HepG2 (cell line): ENCODE results near the gene CCDC192.

Experiments
- EP300 ChIP-seq, 3 experiments: sonication (generic) in 1 of 3; formaldehyde crosslinking in 1 of 3; IDR thresholded peaks; 2 replicates each; pipeline versions ENCODE4 v1.5.1 to v1.6.1; 2011 to 2020; ENCODE audit warnings: low read depth in 2 of 3, low read length in 2 of 3, borderline replicate concordance in 1 of 3, improper control_type of control experiment in 1 of 3, mild to moderate bottlenecking in 1 of 3, missing genetic modification reagents in 1 of 3, moderate library complexity in 1 of 3
- ERF ChIP-seq: IDR thresholded peaks from 2 replicates; pipeline ENCODE4 v1.6.1; 2018; ENCODE audit warnings: missing biosample characterization, missing genetic modification reagents
- KDM1A ChIP-seq: IDR thresholded peaks from 2 replicates; pipeline ENCODE4 v1.6.1; 2016; ENCODE audit warnings: missing compliant biosample characterization
- POLR2AphosphoS5 ChIP-seq: IDR thresholded peaks from 2 replicates; pipeline ENCODE4 v1.6.1; 2012; ENCODE audit warnings: low read depth, low read length
- ZNF501 ChIP-seq: sonication (generic); formaldehyde crosslinking; IDR thresholded peaks from 2 replicates; pipeline ENCODE4 v1.5.1; 2020; ENCODE audit warnings: mild to moderate bottlenecking, moderate library complexity, missing genetic modification reagents
- ZNF678 ChIP-seq: sonication (generic); formaldehyde crosslinking; IDR thresholded peaks from 2 replicates; pipeline ENCODE4 v1.4.0; 2020; ENCODE audit warnings: mild to moderate bottlenecking, missing genetic modification reagents
- ZNF790 ChIP-seq: sonication (generic); formaldehyde crosslinking; IDR thresholded peaks from 2 replicates; pipeline ENCODE4 v1.8.0; 2022; ENCODE audit warnings: missing genetic modification reagents, mild to moderate bottlenecking, borderline replicate concordance
- TF ChIP-seq, protein P1 (sequence below): sonication (generic); formaldehyde crosslinking; IDR thresholded peaks from 2 replicates; pipeline ENCODE4 v1.4.0; 2020; ENCODE audit warnings: missing genetic modification reagents
- TF ChIP-seq, protein P2 (sequence below): sonication (generic); formaldehyde crosslinking; IDR thresholded peaks from one replicate; pipeline ENCODE4 v1.5.1; 2020; ENCODE audit warnings: mild to moderate bottlenecking, missing genetic modification reagents; ENCODE audit errors: not compliant biosample characterization
- TF ChIP-seq, protein P3 (sequence below): sonication (generic); formaldehyde crosslinking; IDR thresholded peaks from 2 replicates; pipeline ENCODE4 v1.9.0; 2021; ENCODE audit warnings: missing genetic modification reagents, borderline replicate concordance
- TF ChIP-seq, protein P4 (sequence below), 2 experiments: IDR thresholded peaks; 2 replicates each; pipeline ENCODE4 v1.6.1; 2011 to 2012; ENCODE audit warnings: low read length in 2 of 2, borderline replicate concordance in 1 of 2, low read depth in 1 of 2, mild to moderate bottlenecking in 1 of 2, moderate library complexity in 1 of 2

DNA sequence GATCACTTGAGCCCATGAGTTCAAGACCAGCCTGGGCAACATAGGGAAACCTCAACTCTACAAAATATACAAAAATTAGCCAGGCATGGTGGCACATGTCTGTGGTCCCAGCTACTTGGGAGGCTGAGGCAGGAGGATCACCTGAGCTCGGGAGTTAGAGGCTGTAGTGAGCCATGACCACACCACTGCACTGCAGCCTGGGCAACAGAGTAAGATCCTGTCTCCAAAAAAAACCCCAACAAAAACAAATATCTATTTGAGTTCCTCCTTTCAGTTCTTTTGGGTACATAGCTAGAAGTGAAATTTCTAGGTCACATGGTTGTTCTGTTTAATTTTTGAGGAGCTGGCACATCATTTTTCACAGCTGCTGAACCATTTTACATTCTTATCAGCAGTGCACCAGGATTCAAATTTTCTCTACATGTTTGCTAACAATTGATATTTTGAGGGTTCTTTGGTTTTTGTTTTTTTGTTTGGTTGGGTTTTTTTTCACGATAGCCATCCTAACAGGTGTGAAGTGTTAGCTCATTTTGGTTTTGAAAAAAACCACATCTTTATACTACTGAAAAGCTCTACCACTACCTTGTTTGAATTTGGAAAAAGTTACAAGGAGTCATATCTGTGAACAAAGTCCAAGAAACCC is 203.5 kb downstream of the CCDC192 start:
- TF ChIP-seq ZNF501 (no peak), EP300 (IDR thresholded peaks at IDR 0.05; ENCODE audit: low read depth in 2 of 2, low read length in 2 of 2) (no peak), EP300 (CRISPR knock-in tag; IDR thresholded peaks at IDR 0.05; ENCODE audit: borderline replicate concordance) (no peak), ERF (no peak), ZNF790 (CRISPR knock-in tag) (no peak), POLR2AphosphoS5 (no peak), KDM1A (no peak), ZNF678 (CRISPR knock-in tag) (no peak)
- TF ChIP-seq, protein P1, sequence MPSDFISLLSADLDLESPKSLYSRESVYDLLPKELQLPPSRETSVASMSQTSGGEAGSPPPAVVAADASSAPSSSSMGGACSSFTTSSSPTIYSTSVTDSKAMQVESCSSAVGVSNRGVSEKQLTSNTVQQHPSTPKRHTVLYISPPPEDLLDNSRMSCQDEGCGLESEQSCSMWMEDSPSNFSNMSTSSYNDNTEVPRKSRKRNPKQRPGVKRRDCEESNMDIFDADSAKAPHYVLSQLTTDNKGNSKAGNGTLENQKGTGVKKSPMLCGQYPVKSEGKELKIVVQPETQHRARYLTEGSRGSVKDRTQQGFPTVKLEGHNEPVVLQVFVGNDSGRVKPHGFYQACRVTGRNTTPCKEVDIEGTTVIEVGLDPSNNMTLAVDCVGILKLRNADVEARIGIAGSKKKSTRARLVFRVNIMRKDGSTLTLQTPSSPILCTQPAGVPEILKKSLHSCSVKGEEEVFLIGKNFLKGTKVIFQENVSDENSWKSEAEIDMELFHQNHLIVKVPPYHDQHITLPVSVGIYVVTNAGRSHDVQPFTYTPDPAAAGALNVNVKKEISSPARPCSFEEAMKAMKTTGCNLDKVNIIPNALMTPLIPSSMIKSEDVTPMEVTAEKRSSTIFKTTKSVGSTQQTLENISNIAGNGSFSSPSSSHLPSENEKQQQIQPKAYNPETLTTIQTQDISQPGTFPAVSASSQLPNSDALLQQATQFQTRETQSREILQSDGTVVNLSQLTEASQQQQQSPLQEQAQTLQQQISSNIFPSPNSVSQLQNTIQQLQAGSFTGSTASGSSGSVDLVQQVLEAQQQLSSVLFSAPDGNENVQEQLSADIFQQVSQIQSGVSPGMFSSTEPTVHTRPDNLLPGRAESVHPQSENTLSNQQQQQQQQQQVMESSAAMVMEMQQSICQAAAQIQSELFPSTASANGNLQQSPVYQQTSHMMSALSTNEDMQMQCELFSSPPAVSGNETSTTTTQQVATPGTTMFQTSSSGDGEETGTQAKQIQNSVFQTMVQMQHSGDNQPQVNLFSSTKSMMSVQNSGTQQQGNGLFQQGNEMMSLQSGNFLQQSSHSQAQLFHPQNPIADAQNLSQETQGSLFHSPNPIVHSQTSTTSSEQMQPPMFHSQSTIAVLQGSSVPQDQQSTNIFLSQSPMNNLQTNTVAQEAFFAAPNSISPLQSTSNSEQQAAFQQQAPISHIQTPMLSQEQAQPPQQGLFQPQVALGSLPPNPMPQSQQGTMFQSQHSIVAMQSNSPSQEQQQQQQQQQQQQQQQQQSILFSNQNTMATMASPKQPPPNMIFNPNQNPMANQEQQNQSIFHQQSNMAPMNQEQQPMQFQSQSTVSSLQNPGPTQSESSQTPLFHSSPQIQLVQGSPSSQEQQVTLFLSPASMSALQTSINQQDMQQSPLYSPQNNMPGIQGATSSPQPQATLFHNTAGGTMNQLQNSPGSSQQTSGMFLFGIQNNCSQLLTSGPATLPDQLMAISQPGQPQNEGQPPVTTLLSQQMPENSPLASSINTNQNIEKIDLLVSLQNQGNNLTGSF (CRISPR knock-in tag), result no peak
- TF ChIP-seq, protein P2, sequence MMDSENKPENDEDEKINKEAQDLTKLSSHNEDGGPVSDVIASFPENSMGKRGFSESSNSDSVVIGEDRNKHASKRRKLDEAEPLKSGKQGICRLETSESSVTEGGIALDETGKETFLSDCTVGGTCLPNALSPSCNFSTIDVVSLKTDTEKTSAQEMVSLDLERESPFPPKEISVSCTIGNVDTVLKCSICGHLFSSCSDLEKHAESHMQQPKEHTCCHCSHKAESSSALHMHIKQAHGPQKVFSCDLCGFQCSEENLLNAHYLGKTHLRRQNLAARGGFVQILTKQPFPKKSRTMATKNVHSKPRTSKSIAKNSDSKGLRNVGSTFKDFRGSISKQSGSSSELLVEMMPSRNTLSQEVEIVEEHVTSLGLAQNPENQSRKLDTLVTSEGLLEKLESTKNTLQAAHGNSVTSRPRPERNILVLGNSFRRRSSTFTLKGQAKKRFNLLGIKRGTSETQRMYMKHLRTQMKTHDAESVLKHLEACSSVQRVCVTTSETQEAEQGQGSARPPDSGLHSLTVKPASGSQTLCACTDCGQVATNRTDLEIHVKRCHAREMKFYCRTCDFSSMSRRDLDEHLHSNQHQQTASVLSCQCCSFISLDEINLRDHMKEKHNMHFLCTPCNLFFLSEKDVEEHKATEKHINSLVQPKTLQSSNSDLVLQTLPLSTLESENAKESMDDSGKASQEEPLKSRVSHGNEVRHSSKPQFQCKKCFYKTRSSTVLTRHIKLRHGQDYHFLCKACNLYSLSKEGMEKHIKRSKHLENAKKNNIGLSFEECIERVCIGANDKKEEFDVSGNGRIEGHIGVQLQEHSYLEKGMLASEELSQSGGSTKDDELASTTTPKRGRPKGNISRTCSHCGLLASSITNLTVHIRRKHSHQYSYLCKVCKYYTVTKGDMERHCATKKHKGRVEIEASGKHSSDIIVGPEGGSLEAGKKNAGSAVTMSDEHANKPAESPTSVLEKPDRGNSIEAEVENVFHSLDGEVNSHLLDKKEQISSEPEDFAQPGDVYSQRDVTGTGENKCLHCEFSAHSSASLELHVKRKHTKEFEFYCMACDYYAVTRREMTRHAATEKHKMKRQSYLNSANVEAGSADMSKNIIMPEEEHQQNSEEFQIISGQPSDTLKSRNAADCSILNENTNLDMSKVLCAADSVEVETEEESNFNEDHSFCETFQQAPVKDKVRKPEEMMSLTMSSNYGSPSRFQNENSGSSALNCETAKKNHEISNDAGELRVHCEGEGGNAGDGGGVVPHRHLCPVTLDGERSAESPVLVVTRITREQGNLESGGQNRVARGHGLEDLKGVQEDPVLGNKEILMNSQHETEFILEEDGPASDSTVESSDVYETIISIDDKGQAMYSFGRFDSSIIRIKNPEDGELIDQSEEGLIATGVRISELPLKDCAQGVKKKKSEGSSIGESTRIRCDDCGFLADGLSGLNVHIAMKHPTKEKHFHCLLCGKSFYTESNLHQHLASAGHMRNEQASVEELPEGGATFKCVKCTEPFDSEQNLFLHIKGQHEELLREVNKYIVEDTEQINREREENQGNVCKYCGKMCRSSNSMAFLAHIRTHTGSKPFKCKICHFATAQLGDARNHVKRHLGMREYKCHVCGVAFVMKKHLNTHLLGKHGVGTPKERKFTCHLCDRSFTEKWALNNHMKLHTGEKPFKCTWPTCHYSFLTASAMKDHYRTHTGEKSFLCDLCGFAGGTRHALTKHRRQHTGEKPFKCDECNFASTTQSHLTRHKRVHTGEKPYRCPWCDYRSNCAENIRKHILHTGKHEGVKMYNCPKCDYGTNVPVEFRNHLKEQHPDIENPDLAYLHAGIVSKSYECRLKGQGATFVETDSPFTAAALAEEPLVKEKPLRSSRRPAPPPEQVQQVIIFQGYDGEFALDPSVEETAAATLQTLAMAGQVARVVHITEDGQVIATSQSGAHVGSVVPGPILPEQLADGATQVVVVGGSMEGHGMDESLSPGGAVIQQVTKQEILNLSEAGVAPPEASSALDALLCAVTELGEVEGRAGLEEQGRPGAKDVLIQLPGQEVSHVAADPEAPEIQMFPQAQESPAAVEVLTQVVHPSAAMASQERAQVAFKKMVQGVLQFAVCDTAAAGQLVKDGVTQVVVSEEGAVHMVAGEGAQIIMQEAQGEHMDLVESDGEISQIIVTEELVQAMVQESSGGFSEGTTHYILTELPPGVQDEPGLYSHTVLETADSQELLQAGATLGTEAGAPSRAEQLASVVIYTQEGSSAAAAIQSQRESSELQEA, result no peak
- TF ChIP-seq, protein P3, sequence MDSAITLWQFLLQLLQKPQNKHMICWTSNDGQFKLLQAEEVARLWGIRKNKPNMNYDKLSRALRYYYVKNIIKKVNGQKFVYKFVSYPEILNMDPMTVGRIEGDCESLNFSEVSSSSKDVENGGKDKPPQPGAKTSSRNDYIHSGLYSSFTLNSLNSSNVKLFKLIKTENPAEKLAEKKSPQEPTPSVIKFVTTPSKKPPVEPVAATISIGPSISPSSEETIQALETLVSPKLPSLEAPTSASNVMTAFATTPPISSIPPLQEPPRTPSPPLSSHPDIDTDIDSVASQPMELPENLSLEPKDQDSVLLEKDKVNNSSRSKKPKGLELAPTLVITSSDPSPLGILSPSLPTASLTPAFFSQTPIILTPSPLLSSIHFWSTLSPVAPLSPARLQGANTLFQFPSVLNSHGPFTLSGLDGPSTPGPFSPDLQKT (CRISPR knock-in tag), result no peak
- TF ChIP-seq, protein P4, sequence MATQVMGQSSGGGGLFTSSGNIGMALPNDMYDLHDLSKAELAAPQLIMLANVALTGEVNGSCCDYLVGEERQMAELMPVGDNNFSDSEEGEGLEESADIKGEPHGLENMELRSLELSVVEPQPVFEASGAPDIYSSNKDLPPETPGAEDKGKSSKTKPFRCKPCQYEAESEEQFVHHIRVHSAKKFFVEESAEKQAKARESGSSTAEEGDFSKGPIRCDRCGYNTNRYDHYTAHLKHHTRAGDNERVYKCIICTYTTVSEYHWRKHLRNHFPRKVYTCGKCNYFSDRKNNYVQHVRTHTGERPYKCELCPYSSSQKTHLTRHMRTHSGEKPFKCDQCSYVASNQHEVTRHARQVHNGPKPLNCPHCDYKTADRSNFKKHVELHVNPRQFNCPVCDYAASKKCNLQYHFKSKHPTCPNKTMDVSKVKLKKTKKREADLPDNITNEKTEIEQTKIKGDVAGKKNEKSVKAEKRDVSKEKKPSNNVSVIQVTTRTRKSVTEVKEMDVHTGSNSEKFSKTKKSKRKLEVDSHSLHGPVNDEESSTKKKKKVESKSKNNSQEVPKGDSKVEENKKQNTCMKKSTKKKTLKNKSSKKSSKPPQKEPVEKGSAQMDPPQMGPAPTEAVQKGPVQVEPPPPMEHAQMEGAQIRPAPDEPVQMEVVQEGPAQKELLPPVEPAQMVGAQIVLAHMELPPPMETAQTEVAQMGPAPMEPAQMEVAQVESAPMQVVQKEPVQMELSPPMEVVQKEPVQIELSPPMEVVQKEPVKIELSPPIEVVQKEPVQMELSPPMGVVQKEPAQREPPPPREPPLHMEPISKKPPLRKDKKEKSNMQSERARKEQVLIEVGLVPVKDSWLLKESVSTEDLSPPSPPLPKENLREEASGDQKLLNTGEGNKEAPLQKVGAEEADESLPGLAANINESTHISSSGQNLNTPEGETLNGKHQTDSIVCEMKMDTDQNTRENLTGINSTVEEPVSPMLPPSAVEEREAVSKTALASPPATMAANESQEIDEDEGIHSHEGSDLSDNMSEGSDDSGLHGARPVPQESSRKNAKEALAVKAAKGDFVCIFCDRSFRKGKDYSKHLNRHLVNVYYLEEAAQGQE (IDR thresholded peaks at IDR 0.05; ENCODE audit: borderline replicate concordance in 1 of 2, low read depth in 1 of 2, low read length in 2 of 2), result no peak
